ENCODE data around the gene PTPN1. TPM values are rescaled to one million over a fixed set of nuclear protein-coding genes. Genes with fewer than 3 reads are reported as not detected.

The PTPN1 gene
- total RNA-seq, 1 donor from 2014 or later, result 43.8 TPM

DNA sequence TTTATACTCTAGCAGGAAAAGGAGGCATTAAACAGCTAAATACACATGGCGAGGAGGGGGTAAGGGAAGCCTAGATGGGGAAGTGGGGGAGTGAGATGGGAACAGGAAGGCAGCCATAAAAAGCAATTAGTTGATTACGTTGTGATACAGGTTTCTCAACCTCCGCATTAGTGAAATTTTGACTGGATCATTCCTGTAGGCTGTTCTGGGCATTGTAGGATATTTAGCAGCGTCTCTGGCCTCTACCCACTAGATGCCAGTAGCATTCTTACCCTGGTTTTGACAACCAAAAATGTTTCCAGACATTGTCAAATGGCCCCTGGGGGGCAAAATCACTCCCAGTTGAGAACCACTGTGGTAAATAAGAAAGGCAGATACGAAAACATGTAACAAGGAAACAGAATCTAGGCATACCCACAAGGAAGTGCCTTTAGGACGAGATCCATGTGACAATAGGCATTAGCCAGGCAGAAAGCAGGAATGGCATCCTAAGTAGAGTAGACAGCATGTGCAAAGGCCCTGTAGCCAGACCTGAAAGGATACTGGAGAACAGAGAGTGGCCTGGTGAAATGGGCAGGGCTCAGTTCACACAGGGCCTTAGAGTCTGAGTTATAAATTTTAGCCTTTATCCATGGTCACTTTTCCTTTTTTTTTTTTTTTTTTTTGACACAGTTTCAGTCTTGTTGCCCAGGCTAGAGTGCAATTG is 25.8 kb upstream of the PTPN1 start:
- no peak overlapping the region for H3K4me3 Mint-ChIP-seq
- H3K9me3 Mint-ChIP-seq, result no peaks in the 10 kb centered on the region
- H3K36me3 Mint-ChIP-seq (ENCODE audit: low read depth), result no peaks in the 10 kb centered on the region
- TF ChIP-seq, protein P1, sequence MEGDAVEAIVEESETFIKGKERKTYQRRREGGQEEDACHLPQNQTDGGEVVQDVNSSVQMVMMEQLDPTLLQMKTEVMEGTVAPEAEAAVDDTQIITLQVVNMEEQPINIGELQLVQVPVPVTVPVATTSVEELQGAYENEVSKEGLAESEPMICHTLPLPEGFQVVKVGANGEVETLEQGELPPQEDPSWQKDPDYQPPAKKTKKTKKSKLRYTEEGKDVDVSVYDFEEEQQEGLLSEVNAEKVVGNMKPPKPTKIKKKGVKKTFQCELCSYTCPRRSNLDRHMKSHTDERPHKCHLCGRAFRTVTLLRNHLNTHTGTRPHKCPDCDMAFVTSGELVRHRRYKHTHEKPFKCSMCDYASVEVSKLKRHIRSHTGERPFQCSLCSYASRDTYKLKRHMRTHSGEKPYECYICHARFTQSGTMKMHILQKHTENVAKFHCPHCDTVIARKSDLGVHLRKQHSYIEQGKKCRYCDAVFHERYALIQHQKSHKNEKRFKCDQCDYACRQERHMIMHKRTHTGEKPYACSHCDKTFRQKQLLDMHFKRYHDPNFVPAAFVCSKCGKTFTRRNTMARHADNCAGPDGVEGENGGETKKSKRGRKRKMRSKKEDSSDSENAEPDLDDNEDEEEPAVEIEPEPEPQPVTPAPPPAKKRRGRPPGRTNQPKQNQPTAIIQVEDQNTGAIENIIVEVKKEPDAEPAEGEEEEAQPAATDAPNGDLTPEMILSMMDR (conservative IDR thresholded peaks at IDR 0.05), result no peak
- no peaks in the 10 kb centered on the region for H3K4me1 Mint-ChIP-seq
- H3K27me3 Mint-ChIP-seq (ENCODE audit: low read depth), result peaks cover 7% of the 10 kb centered on the region
- no peak overlapping the region for H3K27ac Mint-ChIP-seq (ENCODE audit: unreplicated experiment)
- no peak for DNase-seq (ENCODE audit: low read depth, low spot score)

DNA sequence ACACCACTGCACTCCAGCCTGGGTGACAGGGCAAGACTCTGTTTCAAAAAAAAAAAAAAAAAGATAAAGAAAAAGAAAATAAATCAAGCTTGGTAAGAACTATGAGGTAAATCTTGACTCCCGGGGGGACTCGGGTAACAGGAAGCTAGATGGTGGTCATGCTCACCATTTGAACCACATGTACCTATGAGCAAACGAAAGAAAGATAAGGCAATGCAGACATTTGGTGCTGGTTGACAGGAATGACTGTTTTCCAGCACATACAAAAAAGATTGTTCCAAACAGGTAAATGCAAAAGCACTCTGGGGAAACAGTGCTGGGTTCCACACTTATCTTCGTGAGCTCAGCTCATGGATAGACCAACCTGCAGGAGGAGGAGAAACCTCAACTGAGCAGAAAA is 22.8 kb upstream of the PTPN1 start:
- Mint-ChIP-seq H3K4me1 (no peaks in the 10 kb centered on the region), H3K9me3 (no peaks in the 10 kb centered on the region)
- TF ChIP-seq, protein P1 (conservative IDR thresholded peaks at IDR 0.05), result no peak

DNA sequence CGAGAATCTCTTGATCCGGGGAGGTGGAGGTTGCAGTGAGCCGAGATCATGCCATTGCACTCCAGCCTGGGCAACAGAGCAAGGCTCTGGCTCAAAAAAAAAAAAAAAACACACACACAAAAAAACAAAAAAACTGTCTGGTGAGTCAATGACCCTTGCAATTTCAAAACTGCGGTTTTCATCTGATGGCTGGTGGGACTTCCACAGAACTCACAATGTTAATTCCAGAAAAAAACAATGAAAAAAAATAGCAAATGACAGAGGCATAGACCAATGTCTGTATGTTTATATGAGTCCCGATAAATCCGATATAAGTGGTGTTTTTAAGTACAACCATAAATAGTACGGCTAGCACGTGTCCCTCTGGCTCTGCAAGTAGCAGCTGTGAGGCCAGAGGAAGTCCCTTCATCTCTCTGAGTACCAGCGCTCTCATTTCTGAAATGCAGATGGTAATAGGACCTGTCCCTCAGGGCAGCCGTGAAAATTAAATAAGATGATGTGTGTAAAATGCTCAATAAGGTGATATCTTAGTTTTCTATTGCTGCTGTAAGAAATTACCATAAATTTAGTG is 21.9 kb upstream of the PTPN1 start:
- Mint-ChIP-seq H3K9me3 (no peaks in the 10 kb centered on the region), H3K36me3 (ENCODE audit: low read depth) (no peaks in the 10 kb centered on the region), H3K27ac (ENCODE audit: unreplicated experiment) (no peak overlapping the region), H3K4me3 (no peak overlapping the region), H3K27me3 (ENCODE audit: low read depth) (peaks cover 4% of the 10 kb centered on the region), H3K4me1 (no peaks in the 10 kb centered on the region)
- no peak for DNase-seq (ENCODE audit: low read depth, low spot score)
- TF ChIP-seq, protein P1 (conservative IDR thresholded peaks at IDR 0.05), result no peak

More for the DNA sequence above, 22.8 kb upstream of the PTPN1 start:
- peaks cover 8% of the 10 kb centered on the region for H3K27me3 Mint-ChIP-seq (ENCODE audit: low read depth)
- H3K4me3 Mint-ChIP-seq, result no peak overlapping the region
- DNase-seq (ENCODE audit: low read depth, low spot score), result no peak
- no peaks in the 10 kb centered on the region for H3K36me3 Mint-ChIP-seq (ENCODE audit: low read depth)
- H3K27ac Mint-ChIP-seq (ENCODE audit: unreplicated experiment), result no peak overlapping the region

DNA sequence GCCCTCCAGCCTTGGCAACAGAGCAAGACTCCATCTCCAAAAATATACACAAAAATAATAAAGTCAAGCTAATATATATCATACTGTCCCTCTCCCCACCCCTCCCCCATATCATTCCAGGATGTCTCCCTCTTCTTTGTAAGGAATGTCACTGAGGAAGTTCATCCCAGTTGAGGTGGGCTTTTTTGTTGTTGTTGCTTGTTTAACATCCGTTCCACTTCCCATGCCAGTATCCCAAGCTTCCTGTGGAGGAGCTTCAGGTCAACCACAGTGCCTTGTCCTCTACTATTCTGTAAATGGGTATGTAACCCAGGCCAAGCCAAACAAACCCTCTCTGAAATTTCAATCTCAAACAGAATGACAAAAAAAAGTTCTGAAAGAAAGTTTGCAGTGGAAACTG is 19.0 kb upstream of the PTPN1 start:
- no peaks in the 10 kb centered on the region for H3K36me3 Mint-ChIP-seq (ENCODE audit: low read depth)
- peaks cover 4% of the 10 kb centered on the region for H3K27me3 Mint-ChIP-seq (ENCODE audit: low read depth)
- TF ChIP-seq, protein P1 (conservative IDR thresholded peaks at IDR 0.05), result no peak
- H3K27ac Mint-ChIP-seq (ENCODE audit: unreplicated experiment), result no peak overlapping the region
- H3K4me1 Mint-ChIP-seq, result no peaks in the 10 kb centered on the region
- DNase-seq (ENCODE audit: low read depth, low spot score), result no peak
- H3K9me3 Mint-ChIP-seq, result no peaks in the 10 kb centered on the region
- no peak overlapping the region for H3K4me3 Mint-ChIP-seq

DNA sequence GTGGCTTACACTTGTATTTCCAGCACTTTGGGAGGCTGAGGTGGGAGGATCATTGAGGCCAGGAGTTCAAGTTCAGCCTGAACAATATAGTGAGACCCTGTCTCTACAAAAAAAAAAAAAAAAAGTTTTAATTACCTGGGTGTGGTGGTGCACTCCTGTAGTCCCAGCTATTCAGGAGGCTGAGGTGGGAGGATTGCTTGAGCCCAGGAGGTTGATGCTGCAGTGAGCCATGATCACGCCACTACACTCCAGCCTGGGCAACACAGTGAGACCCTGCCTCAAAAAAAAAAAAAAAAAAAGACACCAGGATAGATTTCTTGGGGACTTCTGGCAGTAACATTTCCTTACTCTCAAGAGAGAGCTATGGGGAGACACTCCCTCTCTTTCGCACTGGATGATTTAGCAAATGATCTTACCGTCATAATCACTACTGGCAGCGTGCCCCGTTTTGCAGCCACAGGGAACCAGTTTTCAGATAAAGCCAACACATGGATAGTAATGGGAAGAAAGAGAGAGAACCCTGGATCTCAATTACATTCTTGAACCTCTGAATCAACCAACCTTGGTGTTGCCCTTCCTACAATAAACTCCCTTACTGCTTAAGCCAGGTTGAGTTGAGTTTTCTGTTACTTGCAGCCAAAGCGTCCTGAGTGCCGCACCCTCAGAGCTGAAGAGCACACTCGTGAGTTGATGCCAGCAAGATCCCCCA is 18.1 kb upstream of the PTPN1 start:
- H3K36me3 Mint-ChIP-seq (ENCODE audit: low read depth), result no peaks in the 10 kb centered on the region
- DNase-seq (ENCODE audit: low read depth, low spot score), result no peak
- H3K27me3 Mint-ChIP-seq (ENCODE audit: low read depth), result peaks cover 4% of the 10 kb centered on the region
- H3K27ac Mint-ChIP-seq (ENCODE audit: unreplicated experiment), result no peak overlapping the region
- H3K4me3 Mint-ChIP-seq, result no peak overlapping the region
- TF ChIP-seq, protein P1 (conservative IDR thresholded peaks at IDR 0.05), result no peak
- no peaks in the 10 kb centered on the region for H3K4me1 Mint-ChIP-seq
- no peaks in the 10 kb centered on the region for H3K9me3 Mint-ChIP-seq

Measured in neural crest cell (in vitro differentiated cells).